Mesothelial cell of epicardium (in vitro differentiated cells): ENCODE results near the gene SOWAHD. TPM values are rescaled to one million over a fixed set of nuclear protein-coding genes. Genes with fewer than 3 reads are reported as not detected.
A peak's percentile ranks its signal among the peaks of the same experiment; 100 is the strongest.

Experiments
- DNase-seq, 2 experiments: peaks; one replicate each; pipeline ENCODE4 v3.0.0; 2021; ENCODE audit warnings: low spot score in 2 of 2; ENCODE audit not compliant: unreplicated experiment in 2 of 2
- H3K27ac Mint-ChIP-seq: 2 replicates; pipeline ENCODE4 v1.8.0; 2021; ENCODE audit warnings: mixed read lengths
- H3K27me3 Mint-ChIP-seq: 2 replicates; pipeline ENCODE4 v1.8.0; 2021; ENCODE audit warnings: low read depth, mixed read lengths
- H3K36me3 Mint-ChIP-seq: 2 replicates; pipeline ENCODE4 v1.8.0; 2021; ENCODE audit warnings: mixed read lengths
- H3K4me1 Mint-ChIP-seq: 2 replicates; pipeline ENCODE4 v1.8.0; 2021; ENCODE audit warnings: mixed read lengths
- H3K4me3 Mint-ChIP-seq: 2 replicates; pipeline ENCODE4 v1.8.0; 2021; ENCODE audit warnings: mild to moderate bottlenecking, moderate library complexity, mixed read lengths
- H3K9me3 Mint-ChIP-seq: 2 replicates; pipeline ENCODE4 v1.8.0; 2021; ENCODE audit warnings: mixed read lengths
- CTCF ChIP-seq: fragments of 200-600 bp; sonication (generic); IDR thresholded peaks from one replicate; pipeline ENCODE4 v1.5.0; 2021; ENCODE audit warnings: antibody characterized with exemption; ENCODE audit not compliant: unreplicated experiment
- total RNA-seq: library from RNA; stranded (reverse); gene quantifications from 3 replicates; pipeline ENCODE4 v1.2.1, GENCODE V29; 2021

SOWAHD gene
- 0.38 TPM in 2 of 3 replicates, not detected in the other for total RNA-seq

GRCh38 chrX:119757979-119758730 lies at the start of gene SOWAHD:
SOWAHD (plus strand) TSS chrX:119758588; CDS start chrX:119758668, 80 bp downstream.
- H3K4me3 Mint-ChIP-seq: peak within 1 kb of the TSS; percentile 78
- TF ChIP-seq CTCF: no peak
- H3K36me3 Mint-ChIP-seq: no peaks in the 10 kb centered on the region
- H3K9me3 Mint-ChIP-seq: peaks cover 3% of the 10 kb centered on the region
- peaks cover 19% of the 10 kb centered on the region for H3K27me3 Mint-ChIP-seq
- H3K4me1 Mint-ChIP-seq: peaks cover 16% of the 10 kb centered on the region
- peak in 1 of 2 experiments; percentile 51 for DNase-seq
- no peak within 1 kb of the TSS for H3K27ac Mint-ChIP-seq

- Mint-ChIP-seq H3K4me1 (no peaks in the 10 kb centered on the region), H3K36me3 (no peaks in the 10 kb centered on the region), H3K4me3 (no peak overlapping the region), H3K27ac (no peak overlapping the region), H3K9me3 (peaks cover 33% of the 10 kb centered on the region), H3K27me3 (no peaks in the 10 kb centered on the region)
- DNase-seq: no peak
- no peak for TF ChIP-seq CTCF
Observed at GRCh38 chrX:119708936-119709335, 49.5 kb upstream of the SOWAHD start.

GRCh38 chrX:119709630-119710029 lies 48.8 kb upstream of the SOWAHD start:
- DNase-seq: no peak
- no peaks in the 10 kb centered on the region for H3K4me1 Mint-ChIP-seq
- TF ChIP-seq CTCF: no peak
- H3K4me3 Mint-ChIP-seq: no peak overlapping the region
- peaks cover 34% of the 10 kb centered on the region for H3K9me3 Mint-ChIP-seq
- no peak overlapping the region for H3K27ac Mint-ChIP-seq
- no peaks in the 10 kb centered on the region for H3K36me3 Mint-ChIP-seq
- H3K27me3 Mint-ChIP-seq: no peaks in the 10 kb centered on the region

- Mint-ChIP-seq H3K36me3 (no peaks in the 10 kb centered on the region), H3K9me3 (peaks cover 21% of the 10 kb centered on the region), H3K4me3 (no peak overlapping the region)
Observed at GRCh38 chrX:119721487-119721886, 36.9 kb upstream of the SOWAHD start.

GRCh38 chrX:119721926-119722325 lies 36.5 kb upstream of the SOWAHD start:
- H3K27me3 Mint-ChIP-seq: no peaks in the 10 kb centered on the region
- H3K36me3 Mint-ChIP-seq: no peaks in the 10 kb centered on the region
- H3K4me1 Mint-ChIP-seq: no peaks in the 10 kb centered on the region
- H3K9me3 Mint-ChIP-seq: peaks cover 17% of the 10 kb centered on the region
- DNase-seq: no peak
- TF ChIP-seq CTCF: no peak
- H3K27ac Mint-ChIP-seq: no peak overlapping the region
- H3K4me3 Mint-ChIP-seq: no peak overlapping the region

More at GRCh38 chrX:119721487-119721886, 36.9 kb upstream of the SOWAHD start:
- TF ChIP-seq CTCF: no peak
- H3K4me1 Mint-ChIP-seq: no peaks in the 10 kb centered on the region
- no peaks in the 10 kb centered on the region for H3K27me3 Mint-ChIP-seq
- no peak for DNase-seq
- no peak overlapping the region for H3K27ac Mint-ChIP-seq
